ENCODE measurements around the gene LTC4S.
"Not testable (repeated sequence)": the region's sequence is repeated elsewhere in the genome, so short reads cannot be mapped to it uniquely, and the experiment has no call there.

LTC4S gene

DNA sequence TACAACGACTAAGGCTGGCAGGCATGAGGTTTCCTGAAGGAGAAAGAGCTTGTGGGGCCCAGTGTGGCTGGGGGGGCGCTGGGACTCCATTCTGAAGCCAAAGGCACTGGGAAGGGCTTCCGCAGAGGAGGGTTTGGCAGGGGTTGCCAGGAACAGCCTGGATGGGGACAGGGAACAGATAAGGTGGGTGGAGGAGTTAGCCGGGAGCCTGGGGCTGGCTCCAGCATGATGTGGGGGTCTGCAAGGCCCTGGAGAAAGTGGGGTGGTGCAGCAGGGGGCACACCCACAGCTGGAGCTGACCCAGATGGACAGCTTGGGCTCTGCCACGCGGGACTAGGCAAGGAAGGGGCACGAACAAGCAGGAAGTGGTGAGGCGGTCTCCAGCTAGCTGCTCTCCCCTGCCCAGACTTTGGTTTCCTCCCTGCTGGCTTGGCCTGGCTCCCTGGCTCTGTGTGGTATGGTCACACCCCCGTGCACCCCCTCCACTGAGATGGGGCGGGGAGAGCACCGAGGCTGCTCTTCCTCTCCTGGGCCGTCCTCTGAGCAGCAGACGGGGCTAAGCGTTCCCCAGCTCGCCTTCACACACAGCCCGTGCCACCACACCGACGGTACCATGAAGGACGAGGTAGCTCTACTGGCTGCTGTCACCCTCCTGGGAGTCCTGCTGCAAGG, at the start of gene LTC4S:
Gene LTC4S (plus strand): TSS at position 519 of the 672 bp plus-strand sequence. CDS start 95 bp downstream, at position 614.
- Histone ChIP-seq H3K4me1 (peaks cover 66% of the 10 kb centered on the region), H3K36me3 (peaks cover 16% of the 10 kb centered on the region), H3K9ac (peak within 1 kb of the TSS; percentile 79), H3K27me3 (no peaks in the 10 kb centered on the region), H3K9me3 (0 out of 2 replicates have a peak, but pooled peaks cover 7% of the 10 kb centered on the region), H3K27ac (peak within 1 kb of the TSS; percentile 74), H3K4me3 (peak within 1 kb of the TSS; percentile 69), H3K4me2 (peak within 1 kb of the TSS; percentile 99), H4K20me1 (peaks cover 35% of the 10 kb centered on the region)
- no peak for TF ChIP-seq Cebpa-rat (IDR thresholded peaks at IDR 0.05)

DNA sequence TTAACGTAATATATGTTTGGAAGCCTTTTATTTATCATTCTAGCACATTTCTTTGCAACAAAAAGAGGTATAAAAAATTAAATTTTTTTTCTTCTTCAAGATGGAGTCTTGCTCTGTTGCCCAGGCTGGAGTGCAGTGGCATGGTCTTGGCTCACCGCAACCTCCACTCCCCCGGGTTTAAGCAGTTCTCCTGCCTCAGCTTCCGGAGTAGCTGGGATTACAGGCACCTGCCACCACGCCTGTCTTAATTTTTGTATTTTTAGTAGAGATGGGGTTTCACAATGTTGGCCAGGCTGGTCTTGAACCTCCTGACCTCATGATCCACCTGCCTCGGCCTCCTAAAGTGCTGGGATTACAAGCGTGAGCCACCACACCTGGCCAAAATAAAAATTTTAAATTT, 49.7 kb upstream of the LTC4S start:
- not testable (repeated sequence) for H3K4me3 ChIP-seq, H3K9ac ChIP-seq, H3K27ac ChIP-seq, H3K27me3 ChIP-seq, H3K4me2 ChIP-seq, H3K4me1 ChIP-seq, H3K9me3 ChIP-seq
- Histone ChIP-seq H4K20me1 (peaks cover 94% of the 10 kb centered on the region), H3K36me3 (peaks cover 88% of the 10 kb centered on the region)

DNA sequence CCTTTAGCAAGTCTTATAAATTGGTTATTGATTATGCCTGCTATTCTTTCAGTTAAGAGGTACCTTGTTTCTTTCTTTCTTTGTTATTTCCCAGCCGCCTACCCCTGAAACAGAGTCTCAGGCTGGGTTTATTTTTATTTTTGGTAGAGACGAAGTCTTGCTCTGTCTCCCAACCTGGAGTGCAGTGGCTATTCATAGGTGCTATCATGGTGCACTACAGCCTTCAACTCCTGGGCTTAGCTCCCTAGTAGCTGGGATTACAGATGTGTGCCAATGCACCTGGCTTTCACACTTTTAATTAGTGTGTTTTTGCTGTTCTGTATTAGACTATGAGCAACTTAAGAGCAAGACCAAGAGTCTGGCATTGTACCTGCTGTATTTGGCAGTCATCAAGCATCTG, 46.9 kb upstream of the LTC4S start:
- Histone ChIP-seq H4K20me1 (peaks cover 94% of the 10 kb centered on the region), H3K27me3 (no peaks in the 10 kb centered on the region), H3K9me3 (peaks cover 6% of the 10 kb centered on the region; the same call in 1 of the 2 replicates), H3K36me3 (peaks cover 88% of the 10 kb centered on the region), H3K4me1 (peaks cover 11% of the 10 kb centered on the region), H3K27ac (no peak overlapping the region), H3K4me3 (no peak overlapping the region), H3K9ac (no peak overlapping the region), H3K4me2 (no peak overlapping the region)
- no peak for TF ChIP-seq Cebpa-rat (IDR thresholded peaks at IDR 0.05)

GRCh38 chr5:179747811-179748210, 46.0 kb upstream of the LTC4S start:
- Histone ChIP-seq H4K20me1 (peaks cover 92% of the 10 kb centered on the region), H3K9me3 (peaks cover 6% of the 10 kb centered on the region; the same call in 1 of the 2 replicates), H3K9ac (no peak overlapping the region), H3K4me1 (peaks cover 11% of the 10 kb centered on the region), H3K36me3 (peaks cover 82% of the 10 kb centered on the region), H3K27ac (no peak overlapping the region), H3K4me3 (no peak overlapping the region), H3K4me2 (no peak overlapping the region), H3K27me3 (no peaks in the 10 kb centered on the region)
- TF ChIP-seq Cebpa-rat (IDR thresholded peaks at IDR 0.05) = no peak

GRCh38 chr5:179749857-179750508, 43.8 kb upstream of the LTC4S start:
- no peak for TF ChIP-seq Cebpa-rat (IDR thresholded peaks at IDR 0.05)
- H4K20me1 ChIP-seq = peaks cover 92% of the 10 kb centered on the region

GRCh38 chr5:179753971-179754370, 39.8 kb upstream of the LTC4S start:
- H3K27ac ChIP-seq = no peak overlapping the region
- H3K36me3 ChIP-seq = peaks cover 46% of the 10 kb centered on the region

More at GRCh38 chr5:179749857-179750508, 43.8 kb upstream of the LTC4S start:
- H3K27ac ChIP-seq = no peak overlapping the region
- H3K27me3 ChIP-seq = no peaks in the 10 kb centered on the region
- H3K4me3 ChIP-seq = no peak overlapping the region
- peaks cover 27% of the 10 kb centered on the region for H3K4me1 ChIP-seq
- no peak overlapping the region for H3K9ac ChIP-seq
- peaks cover 75% of the 10 kb centered on the region for H3K36me3 ChIP-seq
- H3K4me2 ChIP-seq = peak overlapping the region; percentile 23; the same call in 1 of the 2 replicates
- peaks cover 6% of the 10 kb centered on the region; the same call in 1 of the 2 replicates for H3K9me3 ChIP-seq

GRCh38 chr5:179755022-179755421, 38.8 kb upstream of the LTC4S start:
- peaks cover 39% of the 10 kb centered on the region for H3K36me3 ChIP-seq
- H3K27ac ChIP-seq = peak overlapping the region; percentile 26; the same call in 1 of the 2 replicates
- no peaks in the 10 kb centered on the region for H3K27me3 ChIP-seq
- no peaks in the 10 kb centered on the region; the same call in 1 of the 2 replicates for H3K9me3 ChIP-seq
- H3K4me2 ChIP-seq = peak overlapping the region; percentile 42; the same call in 1 of the 2 replicates
- H3K4me1 ChIP-seq = peaks cover 36% of the 10 kb centered on the region
- H4K20me1 ChIP-seq = peaks cover 98% of the 10 kb centered on the region
- no peak overlapping the region for H3K9ac ChIP-seq
- no peak overlapping the region for H3K4me3 ChIP-seq
- TF ChIP-seq Cebpa-rat (IDR thresholded peaks at IDR 0.05) = no peak

More at GRCh38 chr5:179753971-179754370, 39.8 kb upstream of the LTC4S start:
- Histone ChIP-seq H3K4me2 (peak overlapping the region; percentile 42), H3K27me3 (no peaks in the 10 kb centered on the region), H3K9me3 (no peaks in the 10 kb centered on the region; the same call in 1 of the 2 replicates), H3K4me1 (peaks cover 43% of the 10 kb centered on the region), H4K20me1 (peaks cover 98% of the 10 kb centered on the region), H3K9ac (no peak overlapping the region), H3K4me3 (no peak overlapping the region)
- TF ChIP-seq Cebpa-rat (IDR thresholded peaks at IDR 0.05) = no peak

DNA sequence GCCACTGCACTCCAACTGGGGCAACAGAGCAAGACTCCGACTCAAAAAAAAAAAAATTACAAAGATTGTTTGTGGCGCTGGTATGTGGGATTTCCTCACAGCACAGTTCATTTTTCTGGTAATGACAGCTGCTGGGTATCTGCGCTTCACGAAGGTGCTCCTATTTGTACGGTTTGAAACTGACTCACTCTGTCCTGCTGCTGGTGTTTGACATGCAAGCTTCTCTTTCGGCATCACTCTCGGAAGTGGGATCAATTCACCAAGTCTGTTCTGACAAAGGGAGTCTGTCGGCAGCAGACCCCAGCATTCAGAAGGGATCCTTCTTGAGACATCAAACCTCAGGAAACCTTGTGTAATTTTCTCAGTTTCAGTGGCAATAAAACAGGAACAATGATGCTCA, 34.8 kb upstream of the LTC4S start:
- no peak overlapping the region for H3K4me2 ChIP-seq
- no peaks in the 10 kb centered on the region for H3K9me3 ChIP-seq
- no peak overlapping the region for H3K9ac ChIP-seq
- peaks cover 100% of the 10 kb centered on the region for H4K20me1 ChIP-seq
- H3K27ac ChIP-seq = no peak overlapping the region
- TF ChIP-seq Cebpa-rat (IDR thresholded peaks at IDR 0.05) = no peak
- peaks cover 23% of the 10 kb centered on the region for H3K36me3 ChIP-seq
- peaks cover 62% of the 10 kb centered on the region for H3K4me1 ChIP-seq
- no peak overlapping the region for H3K4me3 ChIP-seq
- H3K27me3 ChIP-seq = no peaks in the 10 kb centered on the region

GRCh38 chr5:179759581-179760551, 33.9 kb upstream of the LTC4S start:
- Histone ChIP-seq H3K9ac (peak overlapping the region; percentile 12; the same call in 1 of the 2 replicates), H3K4me2 (no peak overlapping the region), H3K4me3 (no peak overlapping the region), H3K27ac (no peak overlapping the region), H3K4me1 (peaks cover 53% of the 10 kb centered on the region), H3K36me3 (peaks cover 26% of the 10 kb centered on the region), H4K20me1 (peaks cover 100% of the 10 kb centered on the region), H3K27me3 (no peaks in the 10 kb centered on the region), H3K9me3 (no peaks in the 10 kb centered on the region)
- TF ChIP-seq Cebpa-rat (IDR thresholded peaks at IDR 0.05) = no peak

All from BLaER1 (cell line).